SU-DHL-6 (cell line): ENCODE measurements around the gene DIAPH3.

Experiments used
- H2AFZ ChIP-seq: fragments of 200-600 bp; sonication (generic); 2 replicates; pipeline ENCODE4 v1.6.1; 2014; ENCODE audit warnings: low read depth, mild to moderate bottlenecking, moderate library complexity, mixed read lengths, antibody characterized with exemption, low read length; ENCODE audit not compliant: severe bottlenecking
- H3F3A ChIP-seq: fragments of 200-600 bp; shearing (Covaris generic); 2 replicates; pipeline ENCODE4 v1.6.0; 2016; ENCODE audit warnings: antibody characterized with exemption, mild to moderate bottlenecking; ENCODE audit not compliant: insufficient read depth
- H3K27ac ChIP-seq: fragments of 200-600 bp; sonication (generic); 2 replicates; pipeline ENCODE4 v1.5.1; 2016; ENCODE audit warnings: low read depth, mild to moderate bottlenecking, low read length, moderate library complexity, mixed read lengths
- H3K27me3 ChIP-seq: fragments of 200-600 bp; sonication (generic), shearing (Covaris generic); 2 replicates; pipeline ENCODE4 v1.6.0; 2014; ENCODE audit warnings: mild to moderate bottlenecking, low read length
- H3K36me3 ChIP-seq: fragments of 200-600 bp; sonication (generic); 2 replicates; pipeline ENCODE4 v1.6.1; 2014; ENCODE audit warnings: mild to moderate bottlenecking, low read length, mixed read lengths
- H3K4me2 ChIP-seq: fragments of 300-600, 200-600 bp; shearing (Covaris generic), sonication (generic); 2 replicates; pipeline ENCODE4 v1.6.0; 2014; ENCODE audit warnings: low read length, low read depth, mild to moderate bottlenecking; ENCODE audit not compliant: poor library complexity, severe bottlenecking
- H3K4me3 ChIP-seq: fragments of 200-600 bp; sonication (generic); 2 replicates; pipeline ENCODE4 v1.5.1; 2014; ENCODE audit warnings: antibody characterized with exemption, low read length, mild to moderate bottlenecking, mixed read lengths; ENCODE audit not compliant: insufficient read depth, poor library complexity, severe bottlenecking
- H3K79me2 ChIP-seq: fragments of 200-600 bp; sonication (generic); 2 replicates; pipeline ENCODE4 v1.6.1; 2014; ENCODE audit warnings: mild to moderate bottlenecking, low read length, moderate library complexity; ENCODE audit not compliant: insufficient read depth
- H3K9ac ChIP-seq: fragments of 200-600 bp; sonication (generic); 2 replicates; pipeline ENCODE4 v1.7.0; 2014; ENCODE audit warnings: mild to moderate bottlenecking, low read length
- H3K9me2 ChIP-seq: fragments of 200-600 bp; sonication (generic); replicated peaks from 2 replicates; pipeline ENCODE4 v1.6.1; 2014; ENCODE audit warnings: low read length; ENCODE audit not compliant: insufficient read depth
- H3K9me3 ChIP-seq: fragments of 200-600 bp; sonication (generic); 2 replicates; pipeline ENCODE4 v1.6.1; 2014; ENCODE audit warnings: low read length, mixed read lengths; ENCODE audit not compliant: insufficient read depth
- H4K20me1 ChIP-seq: fragments of 200-600 bp; sonication (generic); 2 replicates; pipeline ENCODE4 v1.6.1; 2014; ENCODE audit warnings: low read depth, mild to moderate bottlenecking, antibody characterized with exemption, low read length, moderate library complexity, mixed read lengths
- EZH2phosphoT487 ChIP-seq: fragments of 200-600 bp; sonication (generic), shearing (Covaris generic); conservative IDR thresholded peaks from 2 replicates; pipeline ENCODE4 v1.6.1; 2018; ENCODE audit warnings: mild to moderate bottlenecking, antibody characterized with exemption, low read length, moderate library complexity, mixed read lengths
- TF ChIP-seq, protein P1 (sequence below): fragments of 200-600 bp; sonication (generic); IDR thresholded peaks from one replicate; pipeline ENCODE4 v1.5.1; 2017; ENCODE audit warnings: antibody characterized with exemption, mild to moderate bottlenecking, low read length, moderate library complexity; ENCODE audit not compliant: insufficient read depth, poor library complexity, severe bottlenecking

Gene DIAPH3

DNA sequence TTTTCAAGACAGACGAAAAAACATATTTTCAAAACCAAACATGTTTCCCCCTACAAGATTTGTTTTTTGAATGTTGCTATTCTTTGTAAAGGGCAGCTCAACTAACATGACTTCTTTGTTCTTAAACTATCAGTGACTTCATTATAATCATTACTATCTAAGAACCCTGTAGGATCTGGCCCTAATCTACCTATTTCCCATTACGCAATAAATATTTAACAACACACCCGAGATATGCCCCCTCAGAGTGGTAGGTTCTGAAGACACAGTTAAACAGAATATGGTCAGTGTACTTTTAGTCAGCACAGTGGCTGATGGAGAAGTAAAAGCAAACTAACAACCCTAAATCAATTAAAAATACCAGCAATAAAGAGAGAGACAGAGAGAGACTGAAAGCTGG is 186.9 kb downstream of the DIAPH3 start:
- no peaks in the 10 kb centered on the region for H3K27me3 ChIP-seq
- no peak overlapping the region for H3K27ac ChIP-seq

DNA sequence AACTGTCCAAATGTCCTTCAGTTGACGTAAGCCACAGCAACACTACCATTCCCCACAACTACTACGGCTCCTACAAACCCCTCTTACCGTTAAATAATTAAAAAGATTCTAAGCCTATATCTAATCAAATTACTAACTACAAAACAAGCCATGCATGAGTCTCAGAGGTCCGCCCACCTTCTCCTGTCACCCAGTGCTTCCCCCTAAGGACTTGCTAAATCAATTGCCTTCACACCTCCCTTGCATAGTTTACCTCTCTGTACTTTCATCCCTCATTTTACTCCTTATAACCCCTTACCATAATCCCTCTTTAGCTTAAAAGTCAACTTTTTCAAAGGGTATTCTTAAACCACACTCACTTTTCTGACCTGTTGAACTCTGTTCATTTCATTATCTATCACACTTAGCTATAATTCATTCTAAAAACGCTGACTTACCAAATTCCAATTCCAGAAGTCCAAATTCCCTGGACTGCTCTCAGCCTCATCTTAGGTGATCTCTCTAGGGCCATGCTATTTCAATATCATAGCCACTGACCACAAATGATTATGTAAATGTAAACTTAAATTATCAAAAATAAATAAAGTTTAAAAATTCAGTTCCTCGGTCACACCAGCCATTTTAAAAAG is 187.8 kb downstream of the DIAPH3 start:
- TF ChIP-seq EZH2phosphoT487 = no peak
- TF ChIP-seq, protein P1, sequence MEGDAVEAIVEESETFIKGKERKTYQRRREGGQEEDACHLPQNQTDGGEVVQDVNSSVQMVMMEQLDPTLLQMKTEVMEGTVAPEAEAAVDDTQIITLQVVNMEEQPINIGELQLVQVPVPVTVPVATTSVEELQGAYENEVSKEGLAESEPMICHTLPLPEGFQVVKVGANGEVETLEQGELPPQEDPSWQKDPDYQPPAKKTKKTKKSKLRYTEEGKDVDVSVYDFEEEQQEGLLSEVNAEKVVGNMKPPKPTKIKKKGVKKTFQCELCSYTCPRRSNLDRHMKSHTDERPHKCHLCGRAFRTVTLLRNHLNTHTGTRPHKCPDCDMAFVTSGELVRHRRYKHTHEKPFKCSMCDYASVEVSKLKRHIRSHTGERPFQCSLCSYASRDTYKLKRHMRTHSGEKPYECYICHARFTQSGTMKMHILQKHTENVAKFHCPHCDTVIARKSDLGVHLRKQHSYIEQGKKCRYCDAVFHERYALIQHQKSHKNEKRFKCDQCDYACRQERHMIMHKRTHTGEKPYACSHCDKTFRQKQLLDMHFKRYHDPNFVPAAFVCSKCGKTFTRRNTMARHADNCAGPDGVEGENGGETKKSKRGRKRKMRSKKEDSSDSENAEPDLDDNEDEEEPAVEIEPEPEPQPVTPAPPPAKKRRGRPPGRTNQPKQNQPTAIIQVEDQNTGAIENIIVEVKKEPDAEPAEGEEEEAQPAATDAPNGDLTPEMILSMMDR = no peak
- no peak overlapping the region for H2AFZ ChIP-seq
- no peaks in the 10 kb centered on the region for H4K20me1 ChIP-seq
- no peak overlapping the region for H3K27ac ChIP-seq
- no peaks in the 10 kb centered on the region for H3F3A ChIP-seq
- no peaks in the 10 kb centered on the region for H3K9me2 ChIP-seq
- no peak overlapping the region for H3K4me3 ChIP-seq
- no peak overlapping the region for H3K9ac ChIP-seq
- H3K4me2 ChIP-seq = no peak overlapping the region
- H3K9me3 ChIP-seq = no peaks in the 10 kb centered on the region
- no peaks in the 10 kb centered on the region for H3K36me3 ChIP-seq
- no peaks in the 10 kb centered on the region for H3K27me3 ChIP-seq
- H3K79me2 ChIP-seq = no peaks in the 10 kb centered on the region

More for the DNA sequence above, 186.9 kb downstream of the DIAPH3 start:
- Histone ChIP-seq H3K79me2 (no peaks in the 10 kb centered on the region), H3K4me3 (no peak overlapping the region), H3K36me3 (no peaks in the 10 kb centered on the region), H4K20me1 (no peaks in the 10 kb centered on the region), H3F3A (no peaks in the 10 kb centered on the region), H3K9me2 (no peaks in the 10 kb centered on the region), H3K4me2 (no peak overlapping the region), H3K9me3 (no peaks in the 10 kb centered on the region), H2AFZ (no peak overlapping the region), H3K9ac (no peak overlapping the region)
- TF ChIP-seq EZH2phosphoT487 = no peak
- TF ChIP-seq, protein P1 = no peak

DNA sequence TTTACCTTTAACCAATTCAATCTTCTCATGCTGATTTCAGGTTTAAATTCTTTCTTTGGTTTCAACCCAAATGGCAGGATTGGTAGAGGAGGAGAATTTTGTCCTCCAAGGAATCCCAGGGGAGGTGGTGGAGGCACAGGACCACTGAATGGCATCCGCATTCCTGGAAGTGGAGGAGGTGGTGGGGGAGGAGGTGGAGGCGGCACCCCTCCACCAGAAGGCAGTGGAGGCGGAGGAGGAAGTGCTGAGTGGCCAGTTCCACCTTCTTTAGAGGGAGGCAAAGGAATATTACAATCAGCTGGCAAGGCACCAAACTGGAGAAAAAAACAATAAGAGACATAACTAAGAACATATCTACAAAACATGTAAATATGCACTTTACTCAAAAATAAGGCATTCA is 192.9 kb downstream of the DIAPH3 start:
- no peaks in the 10 kb centered on the region for H4K20me1 ChIP-seq
- H3K27ac ChIP-seq = no peak overlapping the region
- no peak overlapping the region for H3K9ac ChIP-seq
- H3F3A ChIP-seq = no peaks in the 10 kb centered on the region
- H3K4me2 ChIP-seq = no peak overlapping the region
- TF ChIP-seq, protein P1 = no peak
- no peak for TF ChIP-seq EZH2phosphoT487
- H3K9me2 ChIP-seq = no peaks in the 10 kb centered on the region
- no peaks in the 10 kb centered on the region for H3K9me3 ChIP-seq
- H2AFZ ChIP-seq = no peak overlapping the region
- H3K4me3 ChIP-seq = no peak overlapping the region
- H3K79me2 ChIP-seq = no peaks in the 10 kb centered on the region
- H3K27me3 ChIP-seq = no peaks in the 10 kb centered on the region
- no peaks in the 10 kb centered on the region for H3K36me3 ChIP-seq
